Endodermal cell (in vitro differentiated cells): ENCODE results near the gene MYL12B. TPM values are rescaled to one million over a fixed set of nuclear protein-coding genes. Genes with fewer than 3 reads are reported as not detected.

Experiments
- DNase-seq: peaks from one replicate; pipeline ENCODE4 v3.0.0-alpha.2; 2017
- H3K27ac ChIP-seq: 2 replicates; pipeline ENCODE4 v1.5.1; 2013; ENCODE audit warnings: mild to moderate bottlenecking, low read depth, low read length, moderate library complexity
- H3K27me3 ChIP-seq: 2 replicates; pipeline ENCODE4 v1.6.1; 2013; ENCODE audit warnings: mild to moderate bottlenecking, low read length, moderate library complexity; ENCODE audit not compliant: insufficient read depth, control insufficient read depth, poor library complexity, severe bottlenecking
- H3K36me3 ChIP-seq: 2 replicates; pipeline ENCODE4 v1.7.0; 2013; ENCODE audit warnings: mild to moderate bottlenecking, low read length, moderate library complexity; ENCODE audit not compliant: control insufficient read depth, insufficient read depth
- H3K4me1 ChIP-seq: one replicate; pipeline ENCODE4 v1.7.0; 2013; ENCODE audit warnings: low read length; ENCODE audit not compliant: control insufficient read depth, insufficient read depth
- H3K4me3 ChIP-seq: 2 replicates; pipeline ENCODE4 v1.5.1; 2013; ENCODE audit warnings: mild to moderate bottlenecking, low read length, moderate library complexity
- H3K9ac ChIP-seq: 2 replicates; pipeline ENCODE4 v1.6.1; 2013; ENCODE audit warnings: mild to moderate bottlenecking, low read length, moderate library complexity; ENCODE audit not compliant: poor library complexity, severe bottlenecking; ENCODE audit errors: extremely low read depth
- H3K9me3 ChIP-seq: 2 replicates; pipeline ENCODE4 v1.6.1; 2013; ENCODE audit warnings: mild to moderate bottlenecking, low read length, moderate library complexity; ENCODE audit not compliant: control insufficient read depth
- H3K27ac Mint-ChIP-seq: 2 replicates; pipeline ENCODE4 v1.8.0; 2020; ENCODE audit warnings: mixed read lengths
- H3K27me3 Mint-ChIP-seq: 2 replicates; pipeline ENCODE4 v1.8.0; 2021; ENCODE audit warnings: mild to moderate bottlenecking, mixed read lengths; ENCODE audit not compliant: insufficient read depth
- H3K36me3 Mint-ChIP-seq: 2 replicates; pipeline ENCODE4 v1.8.0; 2020; ENCODE audit warnings: low read depth, mixed read lengths
- H3K4me1 Mint-ChIP-seq: 2 replicates; pipeline ENCODE4 v1.8.0; 2020; ENCODE audit warnings: mixed read lengths
- H3K4me3 Mint-ChIP-seq: 2 replicates; pipeline ENCODE4 v1.8.0; 2020; ENCODE audit warnings: mild to moderate bottlenecking, moderate library complexity, mixed read lengths
- H3K9me3 Mint-ChIP-seq: 2 replicates; pipeline ENCODE4 v1.8.0; 2020; ENCODE audit warnings: mild to moderate bottlenecking, mixed read lengths
- WGBS, 2 experiments: methylation state at CpG; one replicate each; pipeline versions ENCODE4 v1.1.5 to v1.1.7; 2013; ENCODE audit warnings: missing lambda C conversion rate in 2 of 2, mixed read lengths in 1 of 2; ENCODE audit not compliant: insufficient coverage in 1 of 2, insufficient read length in 1 of 2; 5-methylcytosine and 5-hydroxymethylcytosine counted together
- total RNA-seq, 2 donors: library from RNA; stranded (reverse); fragmentation: NEBNext Ultra II Directional in 1 of 2; extraction: Animal tissue kit (Norgen Biotek cat#: 25700) in 1 of 2; gene quantifications; 2 replicates in 1 of 2; 3 replicates in 1 of 2; pipeline ENCODE4 v1.2.1, GENCODE V29; 2021
- TF ChIP-seq, protein P1 (sequence below): fragments of 200-600 bp; sonication (generic); conservative IDR thresholded peaks from 2 replicates; pipeline ENCODE4 v1.5.0; 2021; ENCODE audit warnings: antibody characterized with exemption, mild to moderate bottlenecking

The MYL12B gene
- total RNA-seq, 2 donors from 2014 or later = 190 to 198 TPM

DNA sequence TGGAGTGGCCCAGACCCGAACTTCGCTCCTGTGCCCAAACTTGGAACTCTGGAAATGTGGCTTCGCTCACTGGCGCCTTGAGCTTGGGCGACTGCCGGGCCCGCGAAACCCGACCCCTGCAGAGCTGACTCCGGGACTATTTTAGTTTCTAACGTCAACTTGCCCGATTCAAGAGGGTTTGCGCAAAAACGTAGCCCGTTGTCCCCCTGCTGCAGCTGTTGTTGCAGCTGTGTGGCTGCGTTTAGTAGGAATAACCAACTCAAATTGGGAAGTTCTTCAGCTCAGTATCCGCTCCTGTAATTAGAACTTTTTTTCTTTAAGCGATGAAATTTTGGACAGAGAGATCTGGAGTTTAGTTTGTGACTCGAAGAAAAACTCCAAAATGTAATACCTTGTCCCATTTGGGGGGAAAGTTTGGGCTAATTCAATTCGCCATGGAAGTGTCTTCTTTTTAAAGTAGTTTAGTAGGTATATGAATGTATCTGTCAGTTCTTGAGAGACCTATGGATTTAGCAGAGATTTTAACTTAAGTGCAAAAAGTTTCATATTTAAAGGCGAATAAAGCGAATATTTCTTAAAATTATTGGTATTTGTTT lies 13.8 kb upstream of the MYL12B start:
- TF ChIP-seq, protein P1, sequence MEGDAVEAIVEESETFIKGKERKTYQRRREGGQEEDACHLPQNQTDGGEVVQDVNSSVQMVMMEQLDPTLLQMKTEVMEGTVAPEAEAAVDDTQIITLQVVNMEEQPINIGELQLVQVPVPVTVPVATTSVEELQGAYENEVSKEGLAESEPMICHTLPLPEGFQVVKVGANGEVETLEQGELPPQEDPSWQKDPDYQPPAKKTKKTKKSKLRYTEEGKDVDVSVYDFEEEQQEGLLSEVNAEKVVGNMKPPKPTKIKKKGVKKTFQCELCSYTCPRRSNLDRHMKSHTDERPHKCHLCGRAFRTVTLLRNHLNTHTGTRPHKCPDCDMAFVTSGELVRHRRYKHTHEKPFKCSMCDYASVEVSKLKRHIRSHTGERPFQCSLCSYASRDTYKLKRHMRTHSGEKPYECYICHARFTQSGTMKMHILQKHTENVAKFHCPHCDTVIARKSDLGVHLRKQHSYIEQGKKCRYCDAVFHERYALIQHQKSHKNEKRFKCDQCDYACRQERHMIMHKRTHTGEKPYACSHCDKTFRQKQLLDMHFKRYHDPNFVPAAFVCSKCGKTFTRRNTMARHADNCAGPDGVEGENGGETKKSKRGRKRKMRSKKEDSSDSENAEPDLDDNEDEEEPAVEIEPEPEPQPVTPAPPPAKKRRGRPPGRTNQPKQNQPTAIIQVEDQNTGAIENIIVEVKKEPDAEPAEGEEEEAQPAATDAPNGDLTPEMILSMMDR = no peak
- peak overlapping the region; percentile 100 for H3K4me3 ChIP-seq
- peaks cover 4% of the 10 kb centered on the region for H3K9me3 ChIP-seq
- no peaks in the 10 kb centered on the region for H3K4me1 ChIP-seq
- 0 to 1% methylated on average over 15 to 22 of the region's 22 CpGs for WGBS, 2 experiments
- peak overlapping the region; percentile 98 for H3K9ac ChIP-seq
- Mint-ChIP-seq H3K36me3 (peaks cover 8% of the 10 kb centered on the region), H3K27ac (peak overlapping the region; percentile 100), H3K9me3 (no peaks in the 10 kb centered on the region), H3K4me1 (peaks cover 34% of the 10 kb centered on the region), H3K4me3 (peak overlapping the region; percentile 95), H3K27me3 (no peaks in the 10 kb centered on the region)
- peak overlapping the region; percentile 98 for H3K27ac ChIP-seq
- peaks cover 26% of the 10 kb centered on the region for H3K36me3 ChIP-seq
- no peak for DNase-seq
- H3K27me3 ChIP-seq = no peaks in the 10 kb centered on the region

DNA sequence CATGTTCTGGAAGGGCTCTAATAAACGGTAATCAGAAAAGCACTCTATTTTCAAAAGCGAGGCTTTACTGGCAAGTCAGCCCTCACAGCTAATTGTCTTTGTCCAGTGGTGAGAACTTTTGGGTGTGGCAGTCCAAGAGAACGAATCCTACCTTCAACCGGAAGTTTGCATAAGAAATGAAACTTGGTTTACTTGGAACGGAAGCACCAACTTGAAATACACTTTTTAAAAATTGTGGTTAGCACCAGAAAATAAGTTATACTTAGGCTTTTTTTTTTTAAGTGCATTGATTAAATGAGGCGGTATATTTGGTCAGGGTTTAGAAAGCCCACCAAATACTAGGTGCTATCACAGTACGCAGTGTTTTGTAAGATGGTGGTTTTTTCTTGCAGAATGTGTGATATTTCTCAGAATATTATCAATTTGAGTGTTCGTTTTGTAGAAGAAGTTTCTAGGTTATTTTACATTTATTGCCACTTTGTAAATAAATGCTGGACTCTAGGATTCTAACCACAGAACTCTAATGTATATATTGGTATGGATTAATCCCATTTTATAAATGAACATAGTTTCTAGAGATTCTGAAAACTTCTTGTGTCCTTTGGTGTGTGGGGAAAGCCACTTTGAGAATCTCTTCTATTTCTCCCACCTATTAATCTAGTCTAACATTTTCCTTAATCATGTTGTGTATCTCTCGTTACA lies 13.1 kb upstream of the MYL12B start:
- H3K9me3 Mint-ChIP-seq = no peaks in the 10 kb centered on the region
- H3K27me3 Mint-ChIP-seq = no peaks in the 10 kb centered on the region
- peaks cover 34% of the 10 kb centered on the region for H3K4me1 Mint-ChIP-seq
- Histone ChIP-seq H3K4me1 (no peaks in the 10 kb centered on the region), H3K9me3 (peaks cover 4% of the 10 kb centered on the region), H3K9ac (peak overlapping the region; percentile 98), H3K4me3 (peak overlapping the region; percentile 100), H3K27ac (no peak overlapping the region), H3K27me3 (no peaks in the 10 kb centered on the region), H3K36me3 (peaks cover 32% of the 10 kb centered on the region)
- no peak for DNase-seq
- WGBS, 2 experiments = 15 to 22% methylated on average over 7 to 9 of the region's 9 CpGs
- peak overlapping the region; percentile 95 for H3K4me3 Mint-ChIP-seq
- TF ChIP-seq, protein P1 = no peak
- H3K27ac Mint-ChIP-seq = peak overlapping the region; percentile 100
- peaks cover 15% of the 10 kb centered on the region for H3K36me3 Mint-ChIP-seq

DNA sequence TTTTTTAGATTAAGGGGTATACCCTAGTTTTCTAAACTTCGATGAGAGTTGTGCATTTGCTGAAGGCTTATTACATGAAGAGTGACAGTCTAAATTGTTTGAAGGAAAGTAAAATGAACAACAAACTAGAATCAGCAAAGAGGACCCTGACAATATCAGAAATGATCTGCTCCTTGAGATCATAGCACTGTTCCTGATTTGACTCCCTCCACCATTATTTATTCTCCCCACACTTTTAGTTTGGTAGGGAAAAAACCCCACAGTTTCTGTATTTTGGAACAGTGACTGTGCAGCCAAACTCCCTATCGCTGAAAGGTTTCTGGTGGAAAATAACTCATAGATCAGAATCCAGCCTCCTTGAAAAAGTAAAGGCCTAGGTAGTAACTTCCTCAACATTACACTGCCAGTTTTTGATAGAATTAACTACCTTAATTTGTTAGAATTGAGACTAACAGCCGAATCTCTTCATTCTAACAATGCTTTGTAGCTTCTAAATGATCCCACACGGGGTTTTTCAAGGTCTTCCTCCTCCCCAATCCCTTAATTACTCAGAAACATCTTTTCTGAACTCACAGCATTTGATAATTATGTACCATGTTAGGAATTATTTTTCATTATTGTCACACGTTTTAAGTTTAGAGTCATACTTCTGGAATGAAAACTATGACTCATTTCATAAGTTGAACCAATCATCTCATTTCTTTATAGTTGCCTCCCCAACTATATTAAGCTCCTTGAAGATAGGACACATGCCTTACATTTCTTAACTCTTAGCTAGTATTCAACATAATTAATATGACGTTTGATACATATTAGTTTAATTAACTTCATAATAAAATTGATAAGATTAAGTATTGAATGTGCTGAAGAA lies 11.5 kb upstream of the MYL12B start:
- Mint-ChIP-seq H3K4me1 (peaks cover 43% of the 10 kb centered on the region), H3K9me3 (no peaks in the 10 kb centered on the region), H3K36me3 (peaks cover 30% of the 10 kb centered on the region), H3K27ac (no peak overlapping the region), H3K4me3 (no peak overlapping the region), H3K27me3 (no peaks in the 10 kb centered on the region)
- Histone ChIP-seq H3K27me3 (no peaks in the 10 kb centered on the region), H3K4me3 (peak overlapping the region; percentile 62), H3K4me1 (peaks cover 7% of the 10 kb centered on the region), H3K9ac (no peak overlapping the region), H3K36me3 (peaks cover 49% of the 10 kb centered on the region), H3K27ac (no peak overlapping the region), H3K9me3 (peaks cover 4% of the 10 kb centered on the region)
- 89 to 100% methylated on average over 2 to 5 of the region's 6 CpGs for WGBS, 2 experiments
- TF ChIP-seq, protein P1 = no peak
- DNase-seq = no peak
